CD14-positive monocyte (primary cell): Measurements from ENCODE around the gene GRB14. TPM values are rescaled to one million over a fixed set of nuclear protein-coding genes. Genes with fewer than 3 reads are reported as not detected.

Source experiments
- DNase-seq, 3 donors: peaks; one replicate each; pipeline ENCODE4 v3.0.0-alpha.2; 2011 to 2022
- H2AFZ ChIP-seq: 2 replicates; pipeline ENCODE4 v1.6.0; 2012; ENCODE audit warnings: mild to moderate bottlenecking, low read depth, low read length, inconsistent platforms; ENCODE audit not compliant: insufficient read depth, poor library complexity, severe bottlenecking
- H3K27ac ChIP-seq, 2 donors: 1 replicate in 1 of 2; 2 replicates in 1 of 2; pipeline ENCODE4 v1.5.1; 2012 to 2013; ENCODE audit warnings: low read length in 2 of 2, control low read depth in 1 of 2, inconsistent platforms in 1 of 2, low read depth in 1 of 2, mild to moderate bottlenecking in 1 of 2
- H3K27me3 ChIP-seq, 2 donors: one replicate each; pipeline versions ENCODE4 v1.6.0 to v1.6.1; 2011 to 2013; ENCODE audit warnings: low read length in 2 of 2; ENCODE audit not compliant: control insufficient read depth in 2 of 2, insufficient read depth in 2 of 2
- H3K36me3 ChIP-seq, 2 donors: replicated peaks in 1 of 2; 1 replicate in 1 of 2; 2 replicates in 1 of 2; pipeline versions ENCODE4 v1.5.1 to v1.6.1; 2012 to 2013; ENCODE audit warnings: low read length in 2 of 2, control low read depth in 1 of 2, inconsistent platforms in 1 of 2, mild to moderate bottlenecking in 1 of 2; ENCODE audit not compliant: insufficient read depth in 2 of 2, control insufficient read depth in 1 of 2
- H3K4me1 ChIP-seq, 2 donors: 1 replicate in 1 of 2; 2 replicates in 1 of 2; pipeline versions ENCODE4 v1.5.1 to v1.6.1; 2012 to 2013; ENCODE audit warnings: low read length in 2 of 2, control low read depth in 1 of 2, inconsistent platforms in 1 of 2, mild to moderate bottlenecking in 1 of 2, moderate library complexity in 1 of 2; ENCODE audit not compliant: insufficient read depth in 2 of 2, control insufficient read depth in 1 of 2
- H3K4me2 ChIP-seq: replicated peaks from 2 replicates; pipeline ENCODE3; 2012; ENCODE audit warnings: low read length, moderate library complexity, mild to moderate bottlenecking; ENCODE audit not compliant: poor library complexity, severe bottlenecking; ENCODE audit errors: extremely low read depth
- H3K4me3 ChIP-seq, 3 experiments: fragments of 200-600 bp in 1 of 3; sonication (generic) in 1 of 3; replicated peaks in 1 of 3; 1 replicate in 2 of 3; 2 replicates in 1 of 3; pipeline ENCODE4 v1.5.1; 2011 to 2013; ENCODE audit warnings: low read length in 3 of 3, mild to moderate bottlenecking in 3 of 3, control low read depth in 2 of 3, low read depth in 2 of 3, inconsistent platforms in 1 of 3, moderate library complexity in 1 of 3
- H3K79me2 ChIP-seq: 2 replicates; pipeline ENCODE4 v1.6.0; 2012; ENCODE audit warnings: mild to moderate bottlenecking, control low read depth, inconsistent platforms, low read length, moderate library complexity; ENCODE audit not compliant: insufficient read depth
- H3K9ac ChIP-seq: 2 replicates; pipeline ENCODE4 v1.6.0; 2017; ENCODE audit warnings: low read length, mild to moderate bottlenecking; ENCODE audit not compliant: insufficient read depth, poor library complexity, severe bottlenecking
- H3K9me3 ChIP-seq, 2 donors: replicated peaks in 1 of 2; 1 replicate in 1 of 2; 2 replicates in 1 of 2; pipeline versions ENCODE4 v1.5.1 to v1.6.1; 2012 to 2013; ENCODE audit warnings: low read length in 2 of 2, control low read depth in 1 of 2; ENCODE audit not compliant: control insufficient read depth in 1 of 2, insufficient read depth in 1 of 2
- H4K20me1 ChIP-seq: 2 replicates; pipeline ENCODE4 v1.6.0; 2012; ENCODE audit warnings: mild to moderate bottlenecking, low read length, control low read depth, moderate library complexity; ENCODE audit not compliant: insufficient read depth
- H3K27ac Mint-ChIP-seq, 7 donors: one replicate each; pipeline ENCODE4 v1.8.0; 2020; ENCODE audit warnings: mild to moderate bottlenecking in 7 of 7, mixed read lengths in 7 of 7, moderate library complexity in 6 of 7, inconsistent platforms in 2 of 7
- H3K27me3 Mint-ChIP-seq, 3 donors: one replicate each; pipeline ENCODE4 v1.8.0; 2021 to 2022; ENCODE audit warnings: low read depth in 3 of 3, mild to moderate bottlenecking in 3 of 3, mixed read lengths in 3 of 3, moderate library complexity in 3 of 3, inconsistent platforms in 1 of 3
- H3K36me3 Mint-ChIP-seq, 2 donors: one replicate each; pipeline ENCODE4 v1.8.0; 2020; ENCODE audit warnings: mixed read lengths in 2 of 2, inconsistent platforms in 1 of 2, mild to moderate bottlenecking in 1 of 2
- H3K4me1 Mint-ChIP-seq: one replicate; pipeline ENCODE4 v1.8.0; 2020; ENCODE audit warnings: mild to moderate bottlenecking, mixed read lengths
- H3K4me3 Mint-ChIP-seq, 2 donors: one replicate each; pipeline ENCODE4 v1.8.0; 2020; ENCODE audit warnings: mild to moderate bottlenecking in 2 of 2, mixed read lengths in 2 of 2, moderate library complexity in 1 of 2
- H3K9me3 Mint-ChIP-seq, 7 donors: one replicate each; pipeline ENCODE4 v1.8.0; 2020 to 2022; ENCODE audit warnings: mixed read lengths in 7 of 7, mild to moderate bottlenecking in 6 of 7, moderate library complexity in 6 of 7, inconsistent platforms in 2 of 7
- CTCF ChIP-seq: fragments of 200-600 bp; IDR thresholded peaks from one replicate; pipeline ENCODE4 v1.8.0; 2022; ENCODE audit warnings: antibody characterized with exemption, mild to moderate bottlenecking
- WGBS: methylation state at CpG from one replicate; pipeline ENCODE4 v1.1.5; 2013; ENCODE audit warnings: missing lambda C conversion rate; ENCODE audit not compliant: insufficient coverage; 5-methylcytosine and 5-hydroxymethylcytosine counted together
- intact Hi-C, 2 donors: fragments of 100-400 bp; cut with micrococcal nuclease; formaldehyde crosslinking; loops; one replicate each; pipeline versions ENCODE4 v1.15.0 to v1.15.1; 2023
- polyA plus RNA-seq, 3 donors: library from polyadenylated mRNA; depleted of rRNA in 1 of 3; unstranded in 2 of 3; stranded (reverse) in 1 of 3; fragments of 300-500 nt in 2 of 3; fragments of >200 nt in 1 of 3; fragmentation: Illumina TruSeq in 2 of 3; gene quantifications; 1 replicate in 2 of 3; 2 replicates in 1 of 3; pipeline ENCODE4 v1.2.3, GENCODE V29; 2012 to 2021

The GRB14 gene
- polyA plus RNA-seq, 3 donors: 0.20 to 0.28 TPM; not detected in 1

DNA sequence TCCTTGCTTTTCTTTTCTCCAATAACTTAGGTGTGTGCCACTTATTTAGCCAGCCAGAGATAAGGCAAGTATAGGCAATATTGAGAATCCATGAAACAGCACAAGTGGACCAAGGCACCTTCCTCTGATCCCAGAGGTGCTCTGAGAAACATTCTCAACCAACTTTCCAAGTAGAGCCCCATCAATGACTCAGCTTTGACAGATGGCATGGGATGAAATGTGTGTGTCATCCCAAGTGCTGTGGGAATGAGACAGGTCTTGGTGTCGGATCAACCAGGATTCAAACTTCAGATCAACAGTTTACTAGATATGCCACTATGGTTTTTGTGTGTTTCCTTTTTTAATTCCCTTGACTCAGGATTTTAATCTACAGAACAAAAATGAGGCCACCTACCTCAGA lies 164.0 kb downstream of the GRB14 start:
- H3K79me2 ChIP-seq: no peaks in the 10 kb centered on the region
- no peak for TF ChIP-seq CTCF
- no peaks in the 10 kb centered on the region for H3K36me3 ChIP-seq
- no peak overlapping the region for H2AFZ ChIP-seq
- Mint-ChIP-seq H3K27me3 (peaks cover 0 to 3% (median 2%) of the 10 kb centered on the region in 3 donors), H3K9me3 (peaks cover 3 to 10% (median 5%) of the 10 kb centered on the region in 7 donors), H3K4me3 (no peak overlapping the region), H3K36me3 (no peaks in the 10 kb centered on the region), H3K27ac (no peak overlapping the region), H3K4me1 (no peaks in the 10 kb centered on the region)
- no peak overlapping the region for H3K4me2 ChIP-seq
- H4K20me1 ChIP-seq: no peaks in the 10 kb centered on the region
- no peak overlapping the region for H3K4me3 ChIP-seq
- intact Hi-C loops: no loop called here
- DNase-seq: no peak
- no peaks in the 10 kb centered on the region for H3K4me1 ChIP-seq
- no peak overlapping the region for H3K27ac ChIP-seq
- no peaks in the 10 kb centered on the region for H3K9me3 ChIP-seq
- WGBS: no CpG with 5 or more reads among the region's 1 CpG
- no peaks in the 10 kb centered on the region for H3K27me3 ChIP-seq
- no peak overlapping the region for H3K9ac ChIP-seq

- Mint-ChIP-seq H3K4me3 (no peak overlapping the region), H3K27me3 (peaks cover 0 to 3% (median 2%) of the 10 kb centered on the region in 3 donors), H3K27ac (no peak overlapping the region), H3K4me1 (no peaks in the 10 kb centered on the region), H3K36me3 (no peaks in the 10 kb centered on the region), H3K9me3 (peaks cover 3 to 9% (median 5%) of the 10 kb centered on the region in 7 donors)
- H3K4me1 ChIP-seq: no peaks in the 10 kb centered on the region
- H3K4me3 ChIP-seq: no peak overlapping the region
- no peak overlapping the region for H3K9ac ChIP-seq
- no peak overlapping the region for H2AFZ ChIP-seq
- H4K20me1 ChIP-seq: no peaks in the 10 kb centered on the region
- intact Hi-C loops: no loop called here
- no peaks in the 10 kb centered on the region for H3K9me3 ChIP-seq
- H3K79me2 ChIP-seq: no peaks in the 10 kb centered on the region
- WGBS: 33% methylated on average over 3 of the region's 4 CpGs
- no peak overlapping the region for H3K4me2 ChIP-seq
- H3K27me3 ChIP-seq: no peaks in the 10 kb centered on the region
- no peak overlapping the region for H3K27ac ChIP-seq
- DNase-seq: no peak
- TF ChIP-seq CTCF: no peak
- no peaks in the 10 kb centered on the region for H3K36me3 ChIP-seq
Observed at GRCh38 chr2:164456619-164457018, 164.7 kb downstream of the GRB14 start.
